ENCODE measurements around the gene LDB3. TPM values are rescaled to one million over a fixed set of nuclear protein-coding genes. Genes with fewer than 3 reads are reported as not detected.

The LDB3 gene
- total RNA-seq, 2 donors from 2014 or later: 0.14 to 0.16 TPM

DNA sequence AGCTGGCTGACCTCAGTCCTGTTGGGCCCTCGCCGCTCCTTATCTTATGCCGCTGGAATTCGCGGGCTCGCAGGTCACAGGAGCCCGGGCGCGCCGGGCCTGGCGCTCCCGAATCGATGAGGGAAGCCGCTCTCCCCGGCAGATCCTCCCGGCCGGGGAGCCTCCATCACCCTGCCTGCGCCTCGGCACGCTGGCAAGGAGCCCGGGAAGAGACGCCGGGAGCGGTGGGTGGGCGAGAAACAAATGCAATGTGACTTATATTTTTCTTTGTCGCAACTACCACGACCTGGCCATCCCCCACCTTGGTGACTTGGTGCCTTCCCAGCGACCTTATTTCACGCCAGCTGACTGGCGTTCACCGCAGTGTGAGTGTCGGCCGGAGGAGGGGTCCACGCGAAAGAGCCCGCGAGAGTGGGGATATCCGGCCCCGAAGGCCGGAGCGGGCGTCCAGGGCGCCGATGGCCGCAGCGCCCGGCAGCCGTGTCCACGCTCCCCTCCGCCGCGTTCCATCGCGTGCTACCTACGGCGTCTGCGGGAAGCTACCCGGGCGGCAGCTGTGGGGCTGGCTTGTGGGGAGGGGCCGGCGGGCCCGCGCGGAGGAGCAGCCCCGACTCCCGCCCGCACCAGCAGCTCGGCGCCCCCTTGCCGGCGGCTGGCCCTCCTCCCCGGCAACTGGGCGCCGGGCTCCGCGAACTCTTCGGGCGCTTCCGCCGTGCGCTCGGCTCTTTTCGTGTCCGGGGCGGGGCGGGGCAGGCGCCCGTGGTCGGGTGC, 87.6 kb downstream of the LDB3 start:
- ATAC-seq (replicated peaks in 1 of 2) (peak; percentile 90 to 94), DNase-seq (peak; percentile 89 to 92)
- H3K4me3 Mint-ChIP-seq: peak overlapping the region; percentile 85 to 92
- peaks cover 43% of the 10 kb centered on the region for H3K4me1 Mint-ChIP-seq (ENCODE audit: low read depth)
- peaks cover 38% of the 10 kb centered on the region for H3K27me3 Mint-ChIP-seq (ENCODE audit: low read depth)
- no peaks in the 10 kb centered on the region for H3K9me3 Mint-ChIP-seq
- peak overlapping the region; percentile 87 for H3K27ac Mint-ChIP-seq
- H3K36me3 Mint-ChIP-seq (ENCODE audit: insufficient read depth in 2 of 2): peaks cover 3% of the 10 kb centered on the region in 2 donors

DNA sequence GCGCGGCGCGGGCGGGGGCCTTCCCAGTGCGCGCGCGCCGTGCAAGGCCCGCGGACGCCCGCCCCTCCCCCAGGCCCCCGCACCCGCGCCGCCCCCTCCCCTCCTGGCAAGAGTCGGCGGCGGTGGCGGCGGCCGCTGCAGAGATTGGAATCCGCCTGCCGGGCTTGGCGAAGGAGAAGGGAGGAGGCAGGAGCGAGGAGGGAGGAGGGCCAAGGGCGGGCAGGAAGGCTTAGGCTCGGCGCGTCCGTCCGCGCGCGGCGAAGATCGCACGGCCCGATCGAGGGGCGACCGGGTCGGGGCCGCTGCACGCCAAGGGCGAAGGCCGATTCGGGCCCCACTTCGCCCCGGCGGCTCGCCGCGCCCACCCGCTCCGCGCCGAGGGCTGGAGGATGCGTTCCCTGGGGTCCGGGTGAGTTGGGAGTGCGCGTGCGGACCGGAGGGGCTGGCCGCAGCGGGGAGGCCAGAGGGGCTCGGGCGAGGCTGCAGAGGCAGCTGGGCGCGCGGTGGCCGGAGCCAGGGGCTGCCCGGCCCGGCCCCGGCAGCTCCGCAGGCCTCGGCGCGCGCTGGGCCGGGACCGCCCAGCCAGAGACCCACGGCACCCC, 88.3 kb downstream of the LDB3 start, which contains the start of gene BMPR1A:
TSS of gene BMPR1A (plus strand) at position 109 of the 602 bp plus-strand sequence. CDS start 119,400 bp downstream, outside the sequence.
- Mint-ChIP-seq H3K36me3 (ENCODE audit: insufficient read depth in 2 of 2) (peaks cover 3% of the 10 kb centered on the region in 2 donors), H3K27ac (peak within 1 kb of the TSS; percentile 87), H3K4me3 (peak within 1 kb of the TSS; percentile 88 to 95), H3K27me3 (ENCODE audit: low read depth) (peaks cover 44% of the 10 kb centered on the region), H3K9me3 (no peaks in the 10 kb centered on the region), H3K4me1 (ENCODE audit: low read depth) (peaks cover 43% of the 10 kb centered on the region)
- DNase-seq: no peak
- peak; percentile 66 to 70 for ATAC-seq (replicated peaks in 1 of 2)

DNA sequence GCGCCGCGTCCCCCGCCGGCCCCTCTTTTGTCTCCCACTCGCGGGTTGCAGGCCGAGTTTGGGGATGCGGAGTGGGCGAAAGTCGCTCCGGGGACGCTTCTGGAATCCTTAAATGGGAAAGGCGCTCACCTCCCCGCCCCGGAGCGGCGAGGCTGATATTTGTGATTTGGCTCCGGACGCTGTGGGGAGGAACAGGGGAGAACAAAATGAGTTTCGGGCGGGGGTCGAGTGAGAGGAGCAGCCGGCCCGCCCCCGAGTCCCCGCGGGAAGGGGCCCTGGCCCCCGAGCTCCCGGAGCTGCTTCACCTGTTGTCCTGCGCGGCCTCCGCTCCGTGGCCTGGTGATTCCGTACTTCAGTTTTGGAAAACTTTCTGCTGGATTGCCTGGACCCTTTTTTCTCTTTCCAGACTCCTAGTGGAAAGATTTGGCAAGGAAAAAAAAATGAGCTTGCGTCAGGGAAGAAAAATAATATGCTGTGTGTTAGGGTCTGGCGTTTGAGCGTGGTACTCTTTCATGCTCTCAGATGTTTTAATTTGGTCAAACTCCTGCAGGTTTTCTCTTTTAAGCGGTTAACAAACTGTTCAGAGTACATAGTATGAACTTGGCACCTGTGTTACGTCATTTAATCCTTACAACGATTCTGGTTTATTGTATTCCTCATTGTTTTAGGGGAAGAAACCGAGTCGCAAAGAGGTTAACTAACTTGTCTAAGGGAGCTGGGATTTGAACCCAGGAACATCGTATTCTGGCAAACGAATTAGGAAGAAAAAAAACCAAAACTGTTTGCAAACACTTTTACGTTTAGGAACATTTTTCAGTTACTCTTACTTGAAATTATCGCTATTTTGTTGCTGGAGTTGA, 89.0 kb downstream of the LDB3 start:
- ATAC-seq (replicated peaks in 1 of 2) (no peak), DNase-seq (peak; percentile 22 to 26)
- Mint-ChIP-seq H3K36me3 (ENCODE audit: insufficient read depth in 2 of 2) (peaks cover 3% of the 10 kb centered on the region in 2 donors), H3K27me3 (ENCODE audit: low read depth) (peaks cover 45% of the 10 kb centered on the region), H3K27ac (peak overlapping the region; percentile 87), H3K4me3 (peak overlapping the region; percentile 88 to 95), H3K9me3 (no peaks in the 10 kb centered on the region), H3K4me1 (ENCODE audit: low read depth) (peaks cover 41% of the 10 kb centered on the region)

DNA sequence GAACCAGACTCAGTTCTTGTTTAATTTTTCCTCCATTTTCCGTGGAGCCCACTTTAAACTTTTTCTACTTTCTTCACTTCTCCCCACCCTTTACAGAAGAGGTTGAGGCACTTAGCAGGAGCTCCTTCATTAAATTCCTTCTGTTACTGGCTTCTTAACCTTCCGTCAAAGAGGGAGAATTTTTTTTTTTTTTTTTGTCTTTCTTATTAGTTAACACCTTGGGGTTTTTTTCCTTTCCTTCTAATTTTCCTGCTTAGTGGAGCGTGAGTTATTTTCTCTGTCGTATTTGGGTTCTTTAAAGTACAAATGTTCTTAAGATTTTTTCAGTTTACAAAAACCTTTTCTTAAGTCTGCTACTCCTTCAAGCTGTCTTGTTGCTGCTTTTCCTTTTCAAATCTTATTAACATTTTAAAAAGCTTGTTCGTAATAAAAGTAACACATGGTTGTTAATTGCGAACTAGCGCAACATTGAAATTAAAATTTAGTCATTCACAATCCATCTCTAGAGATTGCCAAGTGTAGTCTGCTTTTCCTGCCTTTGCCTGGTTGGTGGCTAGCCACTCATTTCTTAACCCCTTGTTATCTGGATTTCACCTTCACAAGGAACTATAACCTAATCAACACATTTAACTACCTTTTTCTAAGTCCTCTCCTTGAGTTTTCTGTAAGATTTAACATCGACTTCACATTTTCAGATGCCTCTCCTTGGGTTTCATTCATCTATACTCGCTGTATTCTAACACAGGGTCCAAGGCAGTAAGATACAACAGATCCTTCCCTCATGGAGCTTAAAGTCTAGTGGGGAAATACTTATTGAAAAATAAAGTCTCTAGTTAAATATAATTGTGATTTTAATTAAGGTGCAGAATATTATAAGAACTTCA, 90.1 kb downstream of the LDB3 start:
- ATAC-seq (replicated peaks in 1 of 2) (no peak), DNase-seq (no peak)
- Mint-ChIP-seq H3K4me3 (peak overlapping the region; percentile 88 to 95), H3K27me3 (ENCODE audit: low read depth) (peaks cover 45% of the 10 kb centered on the region), H3K4me1 (ENCODE audit: low read depth) (peaks cover 35% of the 10 kb centered on the region), H3K9me3 (no peaks in the 10 kb centered on the region), H3K36me3 (ENCODE audit: insufficient read depth in 2 of 2) (peaks cover 3% of the 10 kb centered on the region in 2 donors), H3K27ac (no peak overlapping the region)

DNA sequence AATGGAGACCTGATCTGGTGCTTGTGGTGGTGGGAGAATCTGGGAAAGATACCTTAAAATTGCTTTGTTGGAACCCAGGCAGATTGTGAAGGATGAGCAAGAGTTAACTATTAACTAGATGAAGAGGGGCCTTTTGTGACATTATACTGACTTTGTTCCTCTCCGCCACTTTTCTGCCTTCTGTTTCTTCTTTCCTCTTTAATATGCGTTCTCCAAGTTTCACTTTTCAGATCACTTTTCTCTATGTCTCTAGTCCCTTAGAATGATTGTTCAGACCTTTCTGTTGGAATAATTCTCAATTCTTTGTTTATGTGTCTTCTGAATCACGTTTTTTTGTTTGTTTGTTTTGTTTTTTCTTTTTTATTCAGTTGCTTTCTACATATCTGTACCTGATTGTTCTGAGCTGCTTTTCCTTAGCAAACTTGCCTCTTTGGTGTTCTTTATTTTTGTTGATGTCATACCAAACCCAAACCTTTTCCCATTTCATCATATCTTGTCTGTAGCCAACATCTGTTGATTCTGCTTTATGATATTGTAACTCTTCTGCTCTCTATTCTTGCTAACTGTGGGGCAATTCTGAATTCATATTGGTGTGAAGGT, 90.9 kb downstream of the LDB3 start:
- no peak for ATAC-seq (replicated peaks in 1 of 2)
- H3K4me1 Mint-ChIP-seq (ENCODE audit: low read depth): peaks cover 35% of the 10 kb centered on the region
- H3K36me3 Mint-ChIP-seq (ENCODE audit: insufficient read depth in 2 of 2): peaks cover 3% of the 10 kb centered on the region in 2 donors
- peaks cover 45% of the 10 kb centered on the region for H3K27me3 Mint-ChIP-seq (ENCODE audit: low read depth)
- peak overlapping the region in 1 of 2 donors; percentile 95 for H3K4me3 Mint-ChIP-seq
- no peaks in the 10 kb centered on the region for H3K9me3 Mint-ChIP-seq
- peak overlapping the region; percentile 20 for H3K27ac Mint-ChIP-seq
- no peak for DNase-seq

DNA sequence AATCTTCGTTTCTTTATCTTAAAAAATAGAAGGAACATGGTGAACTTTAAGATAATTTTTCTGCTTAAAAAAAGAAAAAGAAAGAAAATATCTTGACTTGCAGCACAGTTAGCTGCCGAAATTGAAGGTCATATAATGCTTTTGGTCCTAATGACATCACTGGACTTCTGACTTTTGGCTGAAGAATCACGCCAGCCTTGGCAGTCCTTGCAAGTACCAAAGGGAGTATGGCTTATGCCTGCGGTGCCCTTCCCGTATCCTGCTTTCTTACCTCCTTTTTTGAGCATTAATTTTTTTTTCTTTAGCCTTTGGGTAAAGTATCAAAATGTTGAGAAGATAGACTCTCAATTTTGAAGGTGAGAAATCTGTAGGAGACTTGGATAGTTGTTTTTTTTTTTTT, 95.1 kb downstream of the LDB3 start:
- Mint-ChIP-seq H3K36me3 (ENCODE audit: insufficient read depth in 2 of 2) (no peaks in the 10 kb centered on the region), H3K4me1 (ENCODE audit: low read depth) (peaks cover 12% of the 10 kb centered on the region), H3K9me3 (no peaks in the 10 kb centered on the region), H3K27ac (no peak overlapping the region), H3K4me3 (no peak overlapping the region), H3K27me3 (ENCODE audit: low read depth) (peaks cover 22% of the 10 kb centered on the region)
- DNase-seq: no peak
- no peak for ATAC-seq (replicated peaks in 1 of 2)

DNA sequence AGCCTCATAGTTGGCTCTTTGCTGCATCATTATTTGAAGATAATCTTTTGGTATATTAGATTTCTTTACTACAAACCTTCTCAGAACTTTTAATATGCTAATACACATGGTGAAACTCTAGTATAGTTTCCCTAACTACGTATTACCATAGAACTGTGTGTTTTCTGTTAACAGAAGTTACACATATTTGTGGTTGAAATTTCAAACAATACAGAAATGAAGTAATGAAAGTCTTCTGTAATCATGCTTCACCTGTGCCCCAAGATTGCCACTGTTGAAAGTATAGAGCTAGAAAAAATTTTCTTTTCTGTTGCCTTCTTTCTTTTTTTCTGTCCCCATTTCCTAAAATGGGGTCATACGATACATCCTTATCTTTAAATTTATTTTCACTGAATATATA, 97.2 kb downstream of the LDB3 start:
- ATAC-seq (replicated peaks in 1 of 2) (no peak), DNase-seq (no peak)
- H3K4me1 Mint-ChIP-seq (ENCODE audit: low read depth): no peaks in the 10 kb centered on the region
- no peaks in the 10 kb centered on the region for H3K9me3 Mint-ChIP-seq
- no peak overlapping the region for H3K27ac Mint-ChIP-seq
- peaks cover 7% of the 10 kb centered on the region for H3K27me3 Mint-ChIP-seq (ENCODE audit: low read depth)
- H3K4me3 Mint-ChIP-seq: no peak overlapping the region
- H3K36me3 Mint-ChIP-seq (ENCODE audit: insufficient read depth in 2 of 2): no peaks in the 10 kb centered on the region

DNA sequence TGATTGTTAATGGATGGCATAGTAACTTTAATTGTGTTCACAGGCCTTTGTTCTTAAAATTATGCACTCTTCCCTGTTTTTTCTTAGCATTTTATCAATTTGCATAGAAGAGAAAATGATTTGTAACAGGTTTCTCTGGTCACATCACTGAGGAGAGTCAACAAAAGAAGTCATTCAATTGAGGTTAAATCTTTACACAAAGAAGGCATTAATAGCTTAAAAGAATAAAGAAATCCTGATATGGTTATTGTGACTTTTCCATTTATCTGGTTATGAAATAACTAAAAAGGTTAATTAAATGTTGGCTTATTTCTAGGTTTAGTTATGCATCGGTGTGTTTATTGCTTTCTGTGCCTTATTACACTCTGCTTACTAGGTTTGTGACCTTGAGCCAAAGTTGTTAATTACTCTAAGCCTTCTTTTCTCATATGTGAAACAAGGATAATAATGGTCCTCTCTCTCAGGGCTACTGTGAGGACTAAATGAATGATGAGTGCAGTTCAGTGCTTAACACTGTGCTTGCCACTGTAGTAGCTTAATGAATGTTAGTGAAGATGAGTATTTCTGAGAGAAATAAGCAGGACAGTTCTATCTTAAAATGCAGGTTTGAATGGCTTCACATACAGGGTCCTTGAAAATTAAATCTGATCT, 100.2 kb downstream of the LDB3 start:
- ATAC-seq (replicated peaks in 1 of 2) (no peak), DNase-seq (no peak)
- no peaks in the 10 kb centered on the region for H3K36me3 Mint-ChIP-seq (ENCODE audit: insufficient read depth in 2 of 2)
- no peak overlapping the region for H3K27ac Mint-ChIP-seq
- no peaks in the 10 kb centered on the region for H3K4me1 Mint-ChIP-seq (ENCODE audit: low read depth)
- no peaks in the 10 kb centered on the region for H3K9me3 Mint-ChIP-seq
- no peak overlapping the region for H3K4me3 Mint-ChIP-seq
- H3K27me3 Mint-ChIP-seq (ENCODE audit: low read depth): no peaks in the 10 kb centered on the region

DNA sequence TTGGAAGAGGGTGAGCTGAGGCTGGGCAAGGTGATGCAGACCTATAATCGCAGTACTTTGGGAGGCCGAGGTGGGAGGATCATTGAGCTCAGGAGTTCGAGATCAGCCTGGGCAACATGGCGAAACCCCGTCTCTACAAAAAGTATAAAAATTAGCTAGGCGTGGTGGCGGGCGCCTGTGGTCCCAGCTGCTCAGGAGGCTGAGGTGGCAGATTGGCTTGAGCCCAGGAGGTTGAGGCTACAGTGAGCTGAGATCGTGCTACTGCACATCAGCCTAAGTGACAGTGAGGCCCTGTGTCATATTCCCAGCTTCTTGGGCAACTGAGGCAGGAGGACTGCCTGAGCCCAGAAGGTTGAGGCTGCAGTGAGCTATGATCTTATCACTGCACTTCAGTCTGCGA, 101.7 kb downstream of the LDB3 start:
- DNase-seq: no peak
- Mint-ChIP-seq H3K27ac (no peak overlapping the region), H3K9me3 (no peaks in the 10 kb centered on the region), H3K36me3 (ENCODE audit: insufficient read depth in 2 of 2) (no peaks in the 10 kb centered on the region), H3K4me1 (ENCODE audit: low read depth) (no peaks in the 10 kb centered on the region), H3K4me3 (no peak overlapping the region), H3K27me3 (ENCODE audit: low read depth) (no peaks in the 10 kb centered on the region)
- ATAC-seq (replicated peaks in 1 of 2): no peak

DNA sequence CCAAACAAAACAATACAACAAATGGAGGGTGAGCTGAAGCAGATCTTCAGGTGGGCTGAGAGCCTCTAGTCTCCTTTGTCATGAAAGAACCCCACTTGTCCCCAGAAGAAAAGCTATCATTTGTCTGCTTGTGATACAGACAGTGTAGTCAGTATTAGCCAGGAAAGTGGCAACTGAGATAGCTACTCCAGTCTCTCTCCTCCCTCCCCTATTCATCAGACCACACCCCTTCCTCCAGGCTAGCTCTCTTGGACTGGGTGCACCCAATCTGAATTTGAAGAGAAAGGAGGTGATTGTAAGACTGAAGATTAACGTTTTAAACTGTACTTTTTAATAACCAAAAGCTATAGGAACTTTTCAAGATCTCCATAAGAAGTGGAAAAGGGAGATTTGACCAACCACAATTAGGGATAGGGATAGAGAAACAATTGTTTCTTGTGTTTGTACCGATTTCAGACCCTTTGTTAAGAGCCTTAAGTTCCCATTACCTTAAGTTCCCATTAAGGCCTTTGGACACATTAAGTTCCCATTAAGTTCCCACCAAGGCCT, 102.2 kb downstream of the LDB3 start:
- Mint-ChIP-seq H3K27ac (no peak overlapping the region), H3K36me3 (ENCODE audit: insufficient read depth in 2 of 2) (no peaks in the 10 kb centered on the region), H3K9me3 (no peaks in the 10 kb centered on the region), H3K4me3 (no peak overlapping the region), H3K27me3 (ENCODE audit: low read depth) (no peaks in the 10 kb centered on the region), H3K4me1 (ENCODE audit: low read depth) (no peaks in the 10 kb centered on the region)
- no peak for DNase-seq
- no peak for ATAC-seq (replicated peaks in 1 of 2)

DNA sequence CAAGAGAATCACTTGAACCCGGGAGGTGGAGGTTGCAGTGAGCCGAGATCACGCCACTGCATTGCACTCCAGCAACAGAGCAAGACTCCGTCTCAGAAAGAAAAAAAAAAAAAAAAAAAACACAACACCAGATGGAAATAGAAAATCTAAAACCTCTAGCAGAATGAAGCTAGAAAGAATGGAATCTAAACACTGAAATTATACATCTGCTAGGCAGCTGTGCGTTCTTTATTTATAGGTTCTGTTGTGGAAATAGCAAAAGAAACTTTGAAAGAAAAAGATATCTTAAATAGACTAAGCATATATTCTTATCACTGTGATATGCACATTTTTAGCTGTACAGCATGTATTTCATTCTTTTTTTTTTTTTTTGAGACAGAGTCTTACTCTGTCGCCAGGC, 105.2 kb downstream of the LDB3 start:
- no peaks in the 10 kb centered on the region for H3K36me3 Mint-ChIP-seq (ENCODE audit: insufficient read depth in 2 of 2)
- H3K4me1 Mint-ChIP-seq (ENCODE audit: low read depth): no peaks in the 10 kb centered on the region
- H3K27ac Mint-ChIP-seq: no peak overlapping the region
- DNase-seq (no peak), ATAC-seq (replicated peaks in 1 of 2) (no peak)
- H3K27me3 Mint-ChIP-seq (ENCODE audit: low read depth): no peaks in the 10 kb centered on the region
- H3K9me3 Mint-ChIP-seq: no peaks in the 10 kb centered on the region
- no peak overlapping the region for H3K4me3 Mint-ChIP-seq

Data from activated T-cell treated with anti-CD3 and anti-CD28 coated beads, Interleukin-2, amount 50 U/mL, for 72 hours (primary cell).